Stimulated activated CD4-positive, alpha-beta T cell treated with anti-CD3 and anti-CD28 coated beads, Interleukin-12 subunit alpha, Interleukin-12 subunit beta, amount 100 ng/mL, for 48 hours (primary cell): Measurements from ENCODE around the gene CLCN1.
A peak's percentile ranks its signal among the peaks of the same experiment; 100 is the strongest.

Source experiments
- DNase-seq, 3 donors: peaks; one replicate each; pipeline ENCODE4 v3.0.0-alpha.2; 2020; ENCODE audit warnings: low read depth in 2 of 3, low spot score in 1 of 3

The CLCN1 gene

GRCh38 chr7:143362131-143363015 lies 46.5 kb downstream of the CLCN1 start, which contains the start of gene FAM131B:
FAM131B (minus strand) TSS chr7:143362713; CDS start chr7:143362603, 110 bp downstream.
- DNase-seq = no peak

- no peak for DNase-seq
These were observed 47.4 kb downstream of the CLCN1 start for GRCh38 chr7:143363016-143363937.

GRCh38 chr7:143367972-143368371 lies 52.1 kb downstream of the CLCN1 start:
- DNase-seq = no peak

GRCh38 chr7:143368387-143368786 lies 52.5 kb downstream of the CLCN1 start:
- DNase-seq = no peak

GRCh38 chr7:143369678-143370651 lies 54.1 kb downstream of the CLCN1 start:
- DNase-seq = no peak

GRCh38 chr7:143372070-143372469 lies 56.2 kb downstream of the CLCN1 start:
- DNase-seq = peak; percentile 34 to 52 (median 46)

GRCh38 chr7:143373255-143373794 lies 57.4 kb downstream of the CLCN1 start:
- DNase-seq = no peak

GRCh38 chr7:143374561-143374960 lies 58.6 kb downstream of the CLCN1 start:
- DNase-seq = no peak

- no peak for DNase-seq
These were observed 59.6 kb downstream of the CLCN1 start for GRCh38 chr7:143375298-143376034.

- DNase-seq = no peak
These were observed 60.5 kb downstream of the CLCN1 start for GRCh38 chr7:143376396-143376795.

- DNase-seq = no peak
These were observed 63.8 kb downstream of the CLCN1 start for GRCh38 chr7:143379611-143380259.

- peak; percentile 76 to 91 (median 79) for DNase-seq
These were observed 64.3 kb downstream of the CLCN1 start for GRCh38 chr7:143380260-143380645.

- DNase-seq = peak; percentile 74 to 88 (median 80)
These were observed 64.9 kb downstream of the CLCN1 start, which contains the start of gene ZYX for GRCh38 chr7:143380646-143381426. ZYX (plus strand) TSS chr7:143381345; CDS start chr7:143381572, 227 bp downstream.

- no peak for DNase-seq
These were observed 65.7 kb downstream of the CLCN1 start for GRCh38 chr7:143381427-143382125.

- DNase-seq = no peak
These were observed 66.3 kb downstream of the CLCN1 start for GRCh38 chr7:143382126-143382790.

- DNase-seq = no peak
These were observed 67.1 kb downstream of the CLCN1 start for GRCh38 chr7:143382791-143383641.
